NB4 (cell line): ENCODE results near the gene KRTAP10-9.

Experiments
- CTCF ChIP-seq: IDR thresholded peaks from one replicate; pipeline ENCODE4 v1.5.1; 2012; ENCODE audit warnings: low read depth, low read length
- TF ChIP-seq, protein P1 (sequence below): IDR thresholded peaks from 2 replicates; pipeline ENCODE4 v1.6.1; 2011; ENCODE audit warnings: low read depth, low read length

DNA sequence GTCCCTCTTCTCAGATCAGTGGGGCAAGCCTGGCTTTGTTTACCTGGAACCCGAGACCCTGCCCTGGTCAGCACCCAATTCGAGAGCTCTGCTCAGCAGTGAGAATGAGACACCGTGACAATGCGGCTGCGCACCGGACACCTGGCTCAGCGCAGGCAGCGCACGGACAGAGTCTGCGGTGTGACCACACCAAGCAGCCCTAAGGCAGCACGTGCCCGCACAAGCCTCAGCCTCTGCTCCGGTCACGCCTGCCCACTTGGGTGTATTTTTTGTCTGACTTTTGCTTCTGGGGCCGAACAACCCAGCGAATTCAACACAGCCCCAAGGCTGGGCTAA lies 10.3 kb upstream of the KRTAP10-9 start:
- no peak for TF ChIP-seq CTCF
- TF ChIP-seq, protein P1, sequence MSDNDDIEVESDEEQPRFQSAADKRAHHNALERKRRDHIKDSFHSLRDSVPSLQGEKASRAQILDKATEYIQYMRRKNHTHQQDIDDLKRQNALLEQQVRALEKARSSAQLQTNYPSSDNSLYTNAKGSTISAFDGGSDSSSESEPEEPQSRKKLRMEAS = no peak
